Measurements from ENCODE around the gene RAD9A. TPM values are rescaled to one million over a fixed set of nuclear protein-coding genes. Genes with fewer than 3 reads are reported as not detected.

Gene RAD9A
- total and polyA plus RNA-seq, 2 experiments from 2014 or later = 13.9 to 17.0 TPM

DNA sequence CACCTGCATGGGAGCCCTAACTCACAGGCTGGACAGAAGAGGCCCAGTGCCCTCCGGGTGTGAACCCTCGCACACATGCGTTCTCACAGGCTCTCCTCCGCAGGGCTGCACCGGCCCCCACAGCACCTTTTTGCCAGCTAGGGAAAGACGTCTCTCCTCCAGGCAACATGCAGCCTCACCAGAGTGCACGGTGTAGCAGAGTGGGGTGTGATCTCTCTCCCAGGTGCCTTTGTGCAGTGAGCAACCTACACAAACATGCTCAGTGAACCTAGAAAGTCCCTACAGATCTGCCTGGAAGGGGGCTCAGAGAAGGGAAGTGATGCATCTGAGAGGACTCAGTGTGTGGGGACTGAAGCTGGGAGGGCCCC lies 20.0 kb downstream of the RAD9A start:
- Histone ChIP-seq H3K4me2 (no peak overlapping the region), H3K27me3 (ENCODE audit: insufficient read depth) (peaks cover 11% of the 10 kb centered on the region; the same call in 1 of the 2 replicates)
- peaks cover 30% of the 10 kb centered on the region for H3K4me1 Mint-ChIP-seq

More for the DNA sequence above, 20.0 kb downstream of the RAD9A start:
- no peak overlapping the region for H3K27ac Mint-ChIP-seq
- no peak overlapping the region for H3K27ac ChIP-seq (ENCODE audit: low read depth)
- H3K27me3 Mint-ChIP-seq (ENCODE audit: insufficient read depth, low read depth, poor library complexity) = peaks cover 35% of the 10 kb centered on the region
- no peaks in the 10 kb centered on the region for H3K9me2 ChIP-seq (ENCODE audit: insufficient read depth)
- H3K4me1 ChIP-seq (ENCODE audit: insufficient read depth) = peaks cover 12% of the 10 kb centered on the region; the same call in 1 of the 2 replicates
- H4K20me1 ChIP-seq (replicated peaks; ENCODE audit: insufficient read depth) = no peaks in the 10 kb centered on the region
- H2AFZ ChIP-seq = no peak overlapping the region
- H3K9me3 Mint-ChIP-seq = no peaks in the 10 kb centered on the region
- H3F3A ChIP-seq (replicated peaks; ENCODE audit: low read depth) = no peaks in the 10 kb centered on the region
- no peak overlapping the region for H3K4me3 Mint-ChIP-seq
- H3K79me2 ChIP-seq (replicated peaks; ENCODE audit: insufficient read depth) = no peaks in the 10 kb centered on the region
- no peak for DNase-seq (ENCODE audit: low spot score)
- H3K36me3 ChIP-seq (ENCODE audit: insufficient read depth) = no peaks in the 10 kb centered on the region
- no peak for ATAC-seq
- no peak overlapping the region for H3K4me3 ChIP-seq
- TF ChIP-seq ZNF331 (CRISPR knock-in tag; IDR thresholded peaks at IDR 0.05; ENCODE audit: low read depth) (no peak), CREB1 (CRISPR knock-in tag; IDR thresholded peaks at IDR 0.05; ENCODE audit: low read depth) (no peak), STAT1 (IDR thresholded peaks at IDR 0.05; ENCODE audit: unreplicated experiment) (no peak), ZNF114 (CRISPR knock-in tag; IDR thresholded peaks at IDR 0.05) (no peak), JUNB (IDR thresholded peaks at IDR 0.05; ENCODE audit: unreplicated experiment) (no peak), NANOG (IDR thresholded peaks at IDR 0.05; ENCODE audit: borderline replicate concordance) (no peak), POLR2AphosphoS5 (IDR thresholded peaks at IDR 0.05; ENCODE audit: low read depth) (no peak), EZH2phosphoT487 (IDR thresholded peaks at IDR 0.05; ENCODE audit: unreplicated experiment) (no peak), ZNF462 (CRISPR knock-in tag; IDR thresholded peaks at IDR 0.05) (no peak), EZH2 (IDR thresholded peaks at IDR 0.05; ENCODE audit: low read depth, unreplicated experiment) (no peak)
- TF ChIP-seq, protein P1, sequence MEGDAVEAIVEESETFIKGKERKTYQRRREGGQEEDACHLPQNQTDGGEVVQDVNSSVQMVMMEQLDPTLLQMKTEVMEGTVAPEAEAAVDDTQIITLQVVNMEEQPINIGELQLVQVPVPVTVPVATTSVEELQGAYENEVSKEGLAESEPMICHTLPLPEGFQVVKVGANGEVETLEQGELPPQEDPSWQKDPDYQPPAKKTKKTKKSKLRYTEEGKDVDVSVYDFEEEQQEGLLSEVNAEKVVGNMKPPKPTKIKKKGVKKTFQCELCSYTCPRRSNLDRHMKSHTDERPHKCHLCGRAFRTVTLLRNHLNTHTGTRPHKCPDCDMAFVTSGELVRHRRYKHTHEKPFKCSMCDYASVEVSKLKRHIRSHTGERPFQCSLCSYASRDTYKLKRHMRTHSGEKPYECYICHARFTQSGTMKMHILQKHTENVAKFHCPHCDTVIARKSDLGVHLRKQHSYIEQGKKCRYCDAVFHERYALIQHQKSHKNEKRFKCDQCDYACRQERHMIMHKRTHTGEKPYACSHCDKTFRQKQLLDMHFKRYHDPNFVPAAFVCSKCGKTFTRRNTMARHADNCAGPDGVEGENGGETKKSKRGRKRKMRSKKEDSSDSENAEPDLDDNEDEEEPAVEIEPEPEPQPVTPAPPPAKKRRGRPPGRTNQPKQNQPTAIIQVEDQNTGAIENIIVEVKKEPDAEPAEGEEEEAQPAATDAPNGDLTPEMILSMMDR (conservative IDR thresholded peaks at IDR 0.05; ENCODE audit: low read depth in 2 of 2) = no peak
- TF ChIP-seq, protein P2, sequence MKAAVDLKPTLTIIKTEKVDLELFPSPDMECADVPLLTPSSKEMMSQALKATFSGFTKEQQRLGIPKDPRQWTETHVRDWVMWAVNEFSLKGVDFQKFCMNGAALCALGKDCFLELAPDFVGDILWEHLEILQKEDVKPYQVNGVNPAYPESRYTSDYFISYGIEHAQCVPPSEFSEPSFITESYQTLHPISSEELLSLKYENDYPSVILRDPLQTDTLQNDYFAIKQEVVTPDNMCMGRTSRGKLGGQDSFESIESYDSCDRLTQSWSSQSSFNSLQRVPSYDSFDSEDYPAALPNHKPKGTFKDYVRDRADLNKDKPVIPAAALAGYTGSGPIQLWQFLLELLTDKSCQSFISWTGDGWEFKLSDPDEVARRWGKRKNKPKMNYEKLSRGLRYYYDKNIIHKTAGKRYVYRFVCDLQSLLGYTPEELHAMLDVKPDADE (IDR thresholded peaks at IDR 0.05) = no peak
- no peaks in the 10 kb centered on the region for H3K36me3 Mint-ChIP-seq (ENCODE audit: low read depth)

Data from GM23338 (cell line).